H1 (cell line): ENCODE measurements around the gene NOD2. TPM values are rescaled to one million over a fixed set of nuclear protein-coding genes. Genes with fewer than 3 reads are reported as not detected.

Experiments
- CTCF ChIA-PET: fragments of 300-600 bp; sonication (Branson Sonifier 250); formaldehyde crosslinking; loops from one replicate; lab custom pipeline; 2021; ENCODE audit not compliant: partially characterized antibody; lab: Charles Lee
- POLR2A ChIA-PET: fragments of 300-600 bp; sonication (Branson Sonifier 250); formaldehyde crosslinking; loops from one replicate; lab custom pipeline; 2021; ENCODE audit warnings: inconsistent platforms; ENCODE audit not compliant: partially characterized antibody; lab: Charles Lee
- DNase-seq, 2 experiments: peaks; one replicate each; pipeline versions ENCODE4 v3.0.0 to v3.0.0-alpha.2; 2010 to 2022; ENCODE audit warnings: low spot score in 2 of 2, low read depth in 1 of 2, mixed read lengths in 1 of 2
- FAIRE-seq: peaks from 2 replicates; lab custom pipeline; 2011; peaks lifted over from hg19 to GRCh38; lab: Jason Lieb, UNC
- H2AFZ ChIP-seq: 2 replicates; pipeline ENCODE4 v1.8.1; 2012; ENCODE audit warnings: low read length, inconsistent platforms
- H2AK5ac ChIP-seq: 2 replicates; pipeline ENCODE4 v1.6.1; 2013; ENCODE audit warnings: low read depth, low read length
- H2BK120ac ChIP-seq: replicated peaks from 2 replicates; pipeline ENCODE3; 2013; ENCODE audit warnings: low read depth, low read length, inconsistent platforms
- H2BK12ac ChIP-seq: 2 replicates; pipeline ENCODE4 v1.6.1; 2013; ENCODE audit warnings: low read depth, low read length
- H2BK15ac ChIP-seq: 2 replicates; pipeline ENCODE4 v1.6.1; 2013; ENCODE audit warnings: low read length
- H2BK20ac ChIP-seq: 2 replicates; pipeline ENCODE4 v1.6.1; 2013; ENCODE audit warnings: low read length
- H2BK5ac ChIP-seq: 2 replicates; pipeline ENCODE4 v1.6.1; 2013; ENCODE audit warnings: low read depth, low read length
- H3K14ac ChIP-seq: 2 replicates; pipeline ENCODE4 v1.6.1; 2013; ENCODE audit warnings: inconsistent platforms; ENCODE audit not compliant: insufficient read length
- H3K18ac ChIP-seq: 2 replicates; pipeline ENCODE4 v1.6.1; 2013; ENCODE audit warnings: low read length; ENCODE audit errors: extremely low read depth
- H3K23ac ChIP-seq: 2 replicates; pipeline ENCODE4 v1.6.1; 2013; ENCODE audit warnings: inconsistent platforms; ENCODE audit not compliant: insufficient read length
- H3K23me2 ChIP-seq: 2 replicates; pipeline ENCODE4 v1.6.1; 2013; ENCODE audit warnings: low read depth, low read length
- H3K27ac ChIP-seq: 2 replicates; pipeline ENCODE4 v1.6.1; 2011; ENCODE audit warnings: low read depth, low read length, inconsistent platforms
- H3K27me3 ChIP-seq, 4 experiments: replicated peaks in 1 of 4; 1 replicate in 1 of 4; 2 replicates in 3 of 4; pipeline versions ENCODE4 v1.6.1 to v1.8.1; 2011 to 2013; ENCODE audit warnings: low read length in 3 of 4, mild to moderate bottlenecking in 3 of 4, inconsistent platforms in 2 of 4, mixed read lengths in 2 of 4, moderate library complexity in 1 of 4; ENCODE audit not compliant: control insufficient read depth in 3 of 4, insufficient read depth in 3 of 4; ENCODE audit errors: extremely low read depth in 1 of 4
- H3K36me3 ChIP-seq, 4 experiments: 2 replicates each; pipeline versions ENCODE4 v1.6.1 to v1.8.1; 2011 to 2013; ENCODE audit warnings: mild to moderate bottlenecking in 4 of 4, low read length in 3 of 4, moderate library complexity in 2 of 4, control low read depth in 1 of 4, inconsistent platforms in 1 of 4; ENCODE audit not compliant: insufficient read depth in 4 of 4, control insufficient read depth in 2 of 4
- H3K4ac ChIP-seq: replicated peaks from 2 replicates; pipeline ENCODE3; 2013; ENCODE audit warnings: low read length, low read depth, mixed read lengths, inconsistent platforms; ENCODE audit not compliant: insufficient read length
- H3K4me1 ChIP-seq, 4 experiments: replicated peaks in 1 of 4; 1 replicate in 1 of 4; 2 replicates in 3 of 4; pipeline versions ENCODE4 v1.6.1 to v1.8.1; 2011 to 2013; ENCODE audit warnings: low read length in 3 of 4, inconsistent platforms in 2 of 4, mixed read lengths in 1 of 4; ENCODE audit not compliant: insufficient read depth in 4 of 4, control insufficient read depth in 3 of 4
- H3K4me2 ChIP-seq, 2 experiments: 2 replicates each; pipeline versions ENCODE4 v1.6.1 to v1.8.1; 2011 to 2013; ENCODE audit warnings: low read depth in 2 of 2, low read length in 2 of 2, control low read depth in 1 of 2, inconsistent platforms in 1 of 2, mild to moderate bottlenecking in 1 of 2; ENCODE audit not compliant: insufficient read depth in 1 of 2
- H3K4me3 ChIP-seq, 4 experiments: fragments of 200-600, 300-600 bp in 1 of 4; sonication (generic), shearing (Covaris generic), sonication (Bioruptor Twin) in 1 of 4; 2 replicates each; pipeline versions ENCODE4 v1.5.1 to v1.8.1; 2011 to 2016; ENCODE audit warnings: low read length in 4 of 4, low read depth in 3 of 4, control low read depth in 2 of 4, inconsistent platforms in 2 of 4, mild to moderate bottlenecking in 2 of 4, mixed read lengths in 1 of 4, moderate library complexity in 1 of 4; ENCODE audit not compliant: insufficient read depth in 2 of 4; ENCODE audit errors: extremely low read depth in 1 of 4
- H3K56ac ChIP-seq: replicated peaks from 2 replicates; pipeline ENCODE3; 2013; ENCODE audit warnings: low read depth, mild to moderate bottlenecking, mixed read lengths, low read length, inconsistent platforms; ENCODE audit not compliant: insufficient read length
- H3K79me1 ChIP-seq: 2 replicates; pipeline ENCODE4 v1.6.1; 2013; ENCODE audit warnings: low read depth, low read length, control low read depth
- H3K79me2 ChIP-seq, 2 experiments: 2 replicates each; pipeline versions ENCODE4 v1.6.1 to v1.8.1; 2012 to 2013; ENCODE audit warnings: low read length in 2 of 2, mild to moderate bottlenecking in 2 of 2, inconsistent platforms in 1 of 2; ENCODE audit not compliant: insufficient read depth in 2 of 2, control insufficient read depth in 1 of 2
- H3K9ac ChIP-seq, 4 experiments: replicated peaks in 1 of 4; 1 replicate in 1 of 4; 2 replicates in 3 of 4; pipeline versions ENCODE4 v1.6.1 to v1.8.1; 2011 to 2013; ENCODE audit warnings: low read depth in 3 of 4, low read length in 3 of 4, control low read depth in 2 of 4, mild to moderate bottlenecking in 2 of 4, moderate library complexity in 2 of 4, inconsistent platforms in 1 of 4; ENCODE audit errors: extremely low read depth in 1 of 4
- H3K9me3 ChIP-seq, 2 experiments: 2 replicates each; pipeline versions ENCODE4 v1.6.1 to v1.8.1; 2012 to 2013; ENCODE audit warnings: mild to moderate bottlenecking in 2 of 2, moderate library complexity in 2 of 2, control low read depth in 1 of 2, inconsistent platforms in 1 of 2, low read depth in 1 of 2, low read length in 1 of 2, mixed read lengths in 1 of 2; ENCODE audit not compliant: insufficient read depth in 2 of 2
- H4K20me1 ChIP-seq, 2 experiments: replicated peaks in 1 of 2; 2 replicates each; pipeline versions ENCODE3 to v1.8.1; 2011 to 2013; ENCODE audit warnings: inconsistent platforms in 2 of 2, low read length in 2 of 2, mild to moderate bottlenecking in 1 of 2; ENCODE audit not compliant: insufficient read depth in 2 of 2, control insufficient read depth in 1 of 2
- H4K5ac ChIP-seq: 2 replicates; pipeline ENCODE4 v1.6.1; 2013; ENCODE audit warnings: low read length, low read depth, mixed read lengths, inconsistent platforms; ENCODE audit not compliant: insufficient read length
- H4K8ac ChIP-seq: 2 replicates; pipeline ENCODE4 v1.8.0; 2013; ENCODE audit warnings: mild to moderate bottlenecking, moderate library complexity, low read length, inconsistent platforms; ENCODE audit not compliant: insufficient read depth; ENCODE audit errors: extremely low read depth
- H4K91ac ChIP-seq: replicated peaks from 2 replicates; pipeline ENCODE3; 2013; ENCODE audit warnings: low read length, mixed read lengths, inconsistent platforms; ENCODE audit not compliant: insufficient read length
- ASH2L ChIP-seq: fragments of 200-600, 300-600 bp; sonication (generic); IDR thresholded peaks from one replicate; pipeline ENCODE4 v1.7.1; 2017; ENCODE audit warnings: low read length
- CBX8 ChIP-seq: fragments of 300-800, 300-1000 bp; sonication (generic); IDR thresholded peaks from 2 replicates; pipeline ENCODE4 v1.7.1; 2016; ENCODE audit warnings: low read depth, low read length, borderline replicate concordance
- CEBPB ChIP-seq: IDR thresholded peaks from 2 replicates; pipeline ENCODE4 v1.6.1; 2012; ENCODE audit warnings: low read depth, low read length
- CTCF ChIP-seq, 3 experiments: IDR thresholded peaks; 1 replicate in 2 of 3; 2 replicates in 1 of 3; pipeline versions ENCODE4 v1.5.1 to v1.6.1; 2011; ENCODE audit warnings: low read length in 3 of 3, mild to moderate bottlenecking in 3 of 3, inconsistent platforms in 2 of 3, low read depth in 1 of 3, moderate library complexity in 1 of 3; ENCODE audit not compliant: insufficient read depth in 1 of 3; ENCODE audit errors: control extremely low read depth in 1 of 3
- JUN ChIP-seq: IDR thresholded peaks from 2 replicates; pipeline ENCODE4 v1.6.1; 2011; ENCODE audit warnings: low read depth, mild to moderate bottlenecking, improper control_type of control experiment, low read length
- RAD21 ChIP-seq, 2 experiments: IDR thresholded peaks in 1 of 2; conservative IDR thresholded peaks in 1 of 2; 2 replicates each; pipeline ENCODE4 v1.6.1; 2011; ENCODE audit warnings: low read depth in 2 of 2, low read length in 2 of 2, improper control_type of control experiment in 1 of 2, inconsistent platforms in 1 of 2, mild to moderate bottlenecking in 1 of 2, moderate library complexity in 1 of 2
- TEAD4 ChIP-seq: IDR thresholded peaks from 2 replicates; pipeline ENCODE4 v1.6.1; 2012; ENCODE audit warnings: low read depth, low read length, inconsistent platforms, mixed read lengths
- WGBS, 2 experiments: shearing (Covaris generic) in 1 of 2; methylation state at CpG; one replicate each; pipeline versions ENCODE4 v1.1.6 to v1.1.7; 2013 to 2015; ENCODE audit warnings: low lambda C conversion rate in 2 of 2, mixed read lengths in 2 of 2, inconsistent platforms in 1 of 2, low coverage in 1 of 2, missing lambda C conversion rate in 1 of 2; ENCODE audit not compliant: insufficient replicate concordance in 2 of 2, insufficient coverage in 1 of 2, insufficient read length in 1 of 2; ENCODE audit errors: extremely low coverage in 1 of 2, missing lambda C conversion rate in 1 of 2; 5-methylcytosine and 5-hydroxymethylcytosine counted together
- polyA plus RNA-seq, 7 experiments: library from polyadenylated mRNA; depleted of rRNA in 3 of 7; stranded (reverse) in 5 of 7; unstranded in 2 of 7; fragments of >200 nt in 5 of 7; fragments of 200-250 nt in 2 of 7; gene quantifications; 1 replicate in 5 of 7; 2 replicates in 1 of 7; 4 replicates in 1 of 7; pipeline versions ENCODE4 v1.2.1 to v1.2.3, GENCODE V29; 2011 to 2013; ENCODE audit warnings: missing spikeins in 2 of 7, mixed read lengths in 2 of 7
- total RNA-seq: library from RNA; stranded (reverse); fragmentation: NEBNext Ultra II Directional; extraction: Animal tissue kit (Norgen Biotek cat#: 25700); gene quantifications from 2 replicates; pipeline ENCODE4 v1.2.1, GENCODE V29; 2021

The NOD2 gene
- total and polyA plus RNA-seq, 2 of the 8 experiments (the other 6 are each of a cell fraction or from before 2014, with no cell fraction given), result 0.37 to 0.42 TPM

GRCh38 chr16:50781043-50781442 is 87.6 kb downstream of the NOD2 start:
- CTCF ChIA-PET, result interaction anchor here (0.6 to 2.3 kb wide), 20 partner anchors 12 to 1029 kb away, joined by 3 to 17 read pairs (median 3); no protein-coding TSS in a partner anchor
- Histone ChIP-seq H3K18ac (no peak overlapping the region), H2BK20ac (no peak overlapping the region), H2BK120ac (no peak overlapping the region), H3K4me1 (no peaks in the 10 kb centered on the region), H3K4me3 (no peak overlapping the region), H3K14ac (no peak overlapping the region), H4K8ac (no peak overlapping the region), H2BK5ac (no peak overlapping the region), H4K20me1 (no peaks in the 10 kb centered on the region), H2BK15ac (no peak overlapping the region), H3K23ac (no peak overlapping the region), H3K56ac (no peak overlapping the region), H3K4ac (no peak overlapping the region), H3K27me3 (no peaks in the 10 kb centered on the region), H3K36me3 (no peaks in the 10 kb centered on the region; a peak in 1 of 8 replicates), H4K5ac (no peak overlapping the region), H3K27ac (no peak overlapping the region), H3K79me2 (no peaks in the 10 kb centered on the region), H2BK12ac (no peak overlapping the region), H3K9me3 (no peaks in the 10 kb centered on the region), H3K23me2 (no peaks in the 10 kb centered on the region), H4K91ac (no peak overlapping the region), H3K4me2 (no peak overlapping the region), H2AK5ac (no peak overlapping the region), H2AFZ (no peak overlapping the region), H3K79me1 (no peaks in the 10 kb centered on the region), H3K9ac (no peak overlapping the region)
- POLR2A ChIA-PET, result interaction anchor here (0.6 to 0.7 kb wide), 3 partner anchors 23 to 29 kb away, joined by 3 read pairs; no protein-coding TSS in a partner anchor
- FAIRE-seq (no peak), DNase-seq (peak in 1 of 2 experiments; percentile 13)
- TF ChIP-seq ASH2L (no peak), TEAD4 (0 out of 2 replicates have a peak, but pooled peaks have one; percentile 15), CTCF (IDR thresholded peaks at IDR 0.05; ENCODE audit: control extremely low read depth in 1 of 3, insufficient read depth in 1 of 3, low read depth in 1 of 3, low read length in 3 of 3) (peak; percentile 50 to 79 (median 55)), CEBPB (peak; percentile 74), JUN (0 out of 2 replicates have a peak, but pooled peaks have one; percentile 27), RAD21 (IDR thresholded peaks at IDR 0.05 in 1 of 2, conservative IDR thresholded peaks at IDR 0.05 in 1 of 2; ENCODE audit: low read depth in 2 of 2, low read length in 2 of 2) (peak; percentile 24 to 46; a peak in 3 of 4 replicates), CBX8 (no peak)
- WGBS, 2 experiments, result 81% methylated on average over 7 of the region's 7 CpGs; no CpG with 5 or more reads in 1 of the 2 experiments
